GM21360 (cell line): Measurements from ENCODE around the gene SNX25.
"Not testable (repeated sequence)": the region's sequence is repeated elsewhere in the genome, so short reads cannot be mapped to it uniquely, and the experiment has no call there.

ENCODE experiments used
- ATAC-seq: cut with Tn5 transposase; IDR thresholded peaks from one replicate; pipeline ENCODE4 v1.9.1; 2021; ENCODE audit warnings: mild to moderate bottlenecking, moderate library complexity; ENCODE audit not compliant: unreplicated experiment

The SNX25 gene

GRCh38 chr4:185298728-185299430 lies 89.5 kb downstream of the SNX25 start:
- ATAC-seq, result no peak

- ATAC-seq, result no peak
Measured at GRCh38 chr4:185304541-185304940, 95.1 kb downstream of the SNX25 start.

- ATAC-seq, result peak; percentile 38
Measured at GRCh38 chr4:185304944-185305690, 95.7 kb downstream of the SNX25 start.

- no peak for ATAC-seq
Measured at GRCh38 chr4:185305979-185306442, 96.6 kb downstream of the SNX25 start.

GRCh38 chr4:185307136-185307950 lies 97.9 kb downstream of the SNX25 start:
- ATAC-seq, result peak; percentile 61

- peak; percentile 38 for ATAC-seq
Measured at GRCh38 chr4:185309770-185310169, 100.4 kb downstream of the SNX25 start.

GRCh38 chr4:185311113-185311888 lies 101.9 kb downstream of the SNX25 start:
- no peak for ATAC-seq

GRCh38 chr4:185312699-185313098 lies 103.3 kb downstream of the SNX25 start:
- no peak for ATAC-seq

- not testable (repeated sequence) for ATAC-seq
Measured at GRCh38 chr4:185317462-185317861, 108.1 kb downstream of the SNX25 start.

- ATAC-seq, result no peak
Measured at GRCh38 chr4:185317880-185318279, 108.5 kb downstream of the SNX25 start.

- ATAC-seq, result no peak
Measured at GRCh38 chr4:185318679-185319078, 109.3 kb downstream of the SNX25 start.

- ATAC-seq, result no peak
Measured at GRCh38 chr4:185322803-185323202, 113.4 kb downstream of the SNX25 start.

- no peak for ATAC-seq
Measured at GRCh38 chr4:185323606-185324005, 114.2 kb downstream of the SNX25 start.

GRCh38 chr4:185324361-185324760 lies 115.0 kb downstream of the SNX25 start:
- ATAC-seq, result not testable (repeated sequence)

GRCh38 chr4:185325721-185326120 lies 116.3 kb downstream of the SNX25 start:
- ATAC-seq, result not testable (repeated sequence)

- ATAC-seq, result no peak
Measured at GRCh38 chr4:185328586-185328985, 119.2 kb downstream of the SNX25 start.

- ATAC-seq, result not testable (repeated sequence)
Measured at GRCh38 chr4:185329879-185330510, 120.6 kb downstream of the SNX25 start.

- ATAC-seq, result peak; percentile 79
Measured at GRCh38 chr4:185332575-185333464, 123.4 kb downstream of the SNX25 start.

GRCh38 chr4:185334326-185334725 lies 124.9 kb downstream of the SNX25 start:
- no peak for ATAC-seq
